Measurements from ENCODE around the gene RXRA.

DNA sequence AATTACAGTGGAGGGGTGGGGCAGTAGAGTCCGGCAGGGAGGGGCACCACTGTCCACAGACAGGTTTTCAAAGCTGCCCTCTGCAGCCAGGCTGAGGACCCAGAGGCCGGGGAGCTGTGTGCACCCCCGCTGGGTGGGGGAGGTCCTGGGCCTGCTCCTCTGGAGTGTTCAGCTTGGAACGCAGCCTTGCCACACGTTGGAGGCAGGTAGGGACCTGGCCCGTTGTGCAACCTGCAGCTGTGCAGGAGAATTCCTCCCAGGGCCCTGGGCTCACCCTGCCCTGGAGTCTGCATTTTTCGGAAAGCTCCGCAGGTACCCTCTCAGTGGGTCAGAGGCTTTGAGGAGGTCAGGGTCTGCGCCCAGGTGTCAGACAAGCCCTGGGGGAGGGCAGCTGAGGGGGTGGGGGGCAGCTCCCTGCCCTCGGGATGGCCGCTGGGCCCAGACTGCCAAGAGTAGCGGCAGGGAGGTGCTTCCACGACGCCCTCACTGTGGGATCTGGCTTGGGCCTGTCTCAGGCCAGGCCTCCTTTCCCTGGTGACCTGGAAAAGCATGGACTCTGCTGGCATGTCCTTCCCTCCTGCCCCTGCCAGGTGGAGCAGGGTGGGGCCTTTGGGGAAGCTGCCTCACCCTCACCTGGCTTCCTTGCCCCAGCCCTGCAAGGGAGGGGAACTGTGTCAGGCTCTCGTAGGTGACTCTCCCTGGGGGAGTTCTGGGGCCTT is 29.5 kb downstream of the RXRA start:
- TF ChIP-seq ELF4 (IDR thresholded peaks at IDR 0.05), result no peak
- TF ChIP-seq ZNF384 (IDR thresholded peaks at IDR 0.05), result no peak
- TF ChIP-seq SP1 (IDR thresholded peaks at IDR 0.05), result no peak
- no peak for TF ChIP-seq FOXM1 (IDR thresholded peaks at IDR 0.05; ENCODE audit: borderline replicate concordance)
- TF ChIP-seq BHLHE40 (IDR thresholded peaks at IDR 0.05; ENCODE audit: borderline replicate concordance), result no peak
- no peak for TF ChIP-seq CTBP1 (IDR thresholded peaks at IDR 0.05; ENCODE audit: borderline replicate concordance)
- no peak for TF ChIP-seq NFRKB (IDR thresholded peaks at IDR 0.05)
- no peak for TF ChIP-seq TARDBP (IDR thresholded peaks at IDR 0.05)
- TF ChIP-seq L3MBTL2 (conservative IDR thresholded peaks at IDR 0.05), result no peak
- TF ChIP-seq FOXA1 (IDR thresholded peaks at IDR 0.05), result no peak
- no peak for TF ChIP-seq SUZ12 (IDR thresholded peaks at IDR 0.05)
- TF ChIP-seq, protein P1, sequence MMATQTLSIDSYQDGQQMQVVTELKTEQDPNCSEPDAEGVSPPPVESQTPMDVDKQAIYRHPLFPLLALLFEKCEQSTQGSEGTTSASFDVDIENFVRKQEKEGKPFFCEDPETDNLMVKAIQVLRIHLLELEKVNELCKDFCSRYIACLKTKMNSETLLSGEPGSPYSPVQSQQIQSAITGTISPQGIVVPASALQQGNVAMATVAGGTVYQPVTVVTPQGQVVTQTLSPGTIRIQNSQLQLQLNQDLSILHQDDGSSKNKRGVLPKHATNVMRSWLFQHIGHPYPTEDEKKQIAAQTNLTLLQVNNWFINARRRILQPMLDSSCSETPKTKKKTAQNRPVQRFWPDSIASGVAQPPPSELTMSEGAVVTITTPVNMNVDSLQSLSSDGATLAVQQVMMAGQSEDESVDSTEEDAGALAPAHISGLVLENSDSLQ (IDR thresholded peaks at IDR 0.05), result no peak
- TF ChIP-seq ARNT (IDR thresholded peaks at IDR 0.05), result no peak
- TF ChIP-seq HDGF (IDR thresholded peaks at IDR 0.05; ENCODE audit: borderline replicate concordance), result no peak
